PC-3 (cell line): ENCODE measurements around the gene BCAS3. TPM values are rescaled to one million over a fixed set of nuclear protein-coding genes. Genes with fewer than 3 reads are reported as not detected.

Source experiments
- ATAC-seq: fragments of 200-7000 bp; cut with Tn5 transposase; 2 replicates; pipeline ENCODE4 v1.9.1; 2020; ENCODE audit warnings: mild to moderate bottlenecking, moderate library complexity
- BruUV-seq: library from RNA; stranded (reverse); fragments of 400-500 nt; replicated peaks from 2 replicates; lab custom pipeline; 2021; lab: Mats Ljungman, UMichigan
- CTCF ChIA-PET: fragments of 300-600 bp; sonication (Branson Sonifier 250); formaldehyde crosslinking; loops from one replicate; lab custom pipeline; 2022; ENCODE audit warnings: antibody characterized with exemption; lab: Charles Lee
- POLR2A ChIA-PET: fragments of 300-600 bp; sonication (Branson Sonifier 250); formaldehyde crosslinking; loops from one replicate; lab custom pipeline; 2022; ENCODE audit warnings: antibody characterized with exemption; ENCODE audit not compliant: unreplicated experiment; lab: Charles Lee
- DNase-seq: peaks from one replicate; pipeline ENCODE4 v3.0.0-alpha.2; 2015
- H2AFZ ChIP-seq: fragments of 300-600 bp; sonication (generic); 2 replicates; pipeline ENCODE4 v1.6.0; 2016; ENCODE audit warnings: antibody characterized with exemption, low read length
- H3F3A ChIP-seq: fragments of 300-600 bp; sonication (generic); one replicate; pipeline ENCODE4 v1.6.0; 2017; ENCODE audit warnings: antibody characterized with exemption, low read length, control low read depth, mild to moderate bottlenecking; ENCODE audit not compliant: unreplicated experiment
- H3K27ac ChIP-seq: fragments of 300-600 bp; sonication (generic); 2 replicates; pipeline ENCODE4 v1.5.1; 2016; ENCODE audit warnings: mild to moderate bottlenecking, low read length
- H3K27me3 ChIP-seq: fragments of 300-600 bp; sonication (generic); 2 replicates; pipeline ENCODE4 v1.6.1; 2016; ENCODE audit warnings: low read length, mixed read lengths
- H3K36me3 ChIP-seq: fragments of 300-600 bp; sonication (generic); 2 replicates; pipeline ENCODE4 v1.6.1; 2016; ENCODE audit warnings: low read depth, mixed run types, low read length, mixed read lengths
- H3K4me1 ChIP-seq: fragments of 300-600 bp; sonication (generic); 2 replicates; pipeline ENCODE4 v1.5.1; 2016; ENCODE audit warnings: low read length; ENCODE audit not compliant: insufficient read depth
- H3K4me2 ChIP-seq: fragments of 300-600 bp; sonication (generic); 2 replicates; pipeline ENCODE4 v1.6.0; 2016; ENCODE audit warnings: low read length
- H3K4me3 ChIP-seq: fragments of 300-600 bp; sonication (generic); 2 replicates; pipeline ENCODE4 v1.5.1; 2016; ENCODE audit warnings: mild to moderate bottlenecking, low read length, mixed read lengths
- H3K79me2 ChIP-seq: fragments of 300-600 bp; sonication (generic); 2 replicates; pipeline ENCODE4 v1.6.1; 2017; ENCODE audit warnings: low read length, mixed read lengths
- H3K9ac ChIP-seq: fragments of 300-600 bp; sonication (generic); 2 replicates; pipeline ENCODE4 v1.6.0; 2016; ENCODE audit warnings: mild to moderate bottlenecking, low read length
- H3K9me2 ChIP-seq: fragments of 300-600 bp; sonication (generic); replicated peaks from 2 replicates; pipeline ENCODE4 v1.6.1; 2016; ENCODE audit warnings: mixed run types, low read length, mixed read lengths
- H3K9me3 ChIP-seq: fragments of 300-600 bp; sonication (generic); 2 replicates; pipeline ENCODE4 v1.6.1; 2016; ENCODE audit warnings: low read length, mixed read lengths
- H4K20me1 ChIP-seq: fragments of 300-600 bp; sonication (generic); 2 replicates; pipeline ENCODE4 v1.6.1; 2016; ENCODE audit warnings: low read length, mixed read lengths
- CTCF ChIP-seq: fragments of 300-600 bp; sonication (generic); conservative IDR thresholded peaks from 2 replicates; pipeline ENCODE4 v1.5.1; 2017; ENCODE audit warnings: antibody characterized with exemption, low read depth, mild to moderate bottlenecking, low read length
- EZH2 ChIP-seq: fragments of 300-600 bp; sonication (generic); IDR thresholded peaks from one replicate; pipeline ENCODE4 v1.6.1; 2017; ENCODE audit warnings: antibody characterized with exemption, mild to moderate bottlenecking, low read length; ENCODE audit not compliant: unreplicated experiment
- EZH2phosphoT487 ChIP-seq: fragments of 300-600 bp; sonication (generic); IDR thresholded peaks from 2 replicates; pipeline ENCODE4 v1.6.1; 2018; ENCODE audit warnings: mild to moderate bottlenecking, antibody characterized with exemption, low read length, borderline replicate concordance
- intact Hi-C: fragments of 100-400 bp; cut with micrococcal nuclease; formaldehyde crosslinking; loops from 2 replicates; pipeline ENCODE4 v1.9.0; 2023
- total RNA-seq: library from RNA; depleted of rRNA; stranded (reverse); fragments of >200 nt; gene quantifications from 2 replicates; pipeline ENCODE4 v1.2.3, GENCODE V29; 2014

Gene BCAS3
- total RNA-seq, 1 experiment from 2014 or later = 25.9 TPM

GRCh38 chr17:61053469-61053868 is 375.8 kb downstream of the BCAS3 start:
- no peak overlapping the region for H3K9ac ChIP-seq
- H3F3A ChIP-seq = no peaks in the 10 kb centered on the region
- no peaks in the 10 kb centered on the region for H3K27me3 ChIP-seq
- H2AFZ ChIP-seq = no peak overlapping the region
- BruUV-seq = no TSS peak
- DNase-seq (peak; percentile 36), ATAC-seq (peak; percentile 97)
- no peaks in the 10 kb centered on the region for H3K9me2 ChIP-seq
- CTCF ChIA-PET = interaction anchor here (0.7 kb wide), 1 partner anchor 89 kb away, joined by 4 read pairs; no protein-coding TSS in a partner anchor
- no peak overlapping the region for H3K27ac ChIP-seq
- no peaks in the 10 kb centered on the region for H3K36me3 ChIP-seq
- H3K4me1 ChIP-seq = 0 out of 2 replicates have a peak, but pooled peaks cover 6% of the 10 kb centered on the region
- TF ChIP-seq EZH2 (no peak), EZH2phosphoT487 (no peak), CTCF (no peak)
- H3K4me2 ChIP-seq = no peak overlapping the region
- H3K79me2 ChIP-seq = no peaks in the 10 kb centered on the region
- POLR2A ChIA-PET = interaction anchor here (0.6 kb wide), 1 partner anchor 81 kb away, joined by 5 read pairs; no protein-coding TSS in a partner anchor
- intact Hi-C loops = no loop called here
- no peak overlapping the region for H3K4me3 ChIP-seq
- no peaks in the 10 kb centered on the region for H4K20me1 ChIP-seq
- no peaks in the 10 kb centered on the region for H3K9me3 ChIP-seq

DNA sequence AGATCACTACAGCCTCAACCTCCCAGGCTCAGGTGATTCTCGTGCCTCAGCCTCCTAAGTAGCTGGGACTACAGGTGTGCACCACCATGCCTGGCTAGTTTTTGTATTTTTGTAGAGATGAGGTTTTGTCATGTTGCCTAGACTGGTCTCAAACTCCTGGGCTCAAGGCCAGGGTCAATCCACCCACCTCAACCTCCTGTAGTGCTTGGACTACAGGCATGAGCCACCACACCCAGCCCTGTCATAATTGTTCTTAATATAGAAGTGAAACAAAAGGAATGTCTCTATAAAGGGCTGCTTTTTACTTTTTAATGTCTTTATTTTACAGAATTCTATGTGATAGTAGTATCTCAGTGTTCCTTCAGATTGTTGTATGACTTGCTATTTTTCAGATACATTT is 376.8 kb downstream of the BCAS3 start:
- ATAC-seq (peak; percentile 21; the same call in 1 of the 2 replicates), DNase-seq (no peak)
- no TSS peak for BruUV-seq
- ChIA-PET POLR2A (no interaction called here), CTCF (no interaction called here)
- Histone ChIP-seq H4K20me1 (no peaks in the 10 kb centered on the region), H3K9me2 (no peaks in the 10 kb centered on the region), H3K4me2 (no peak overlapping the region), H3K79me2 (no peaks in the 10 kb centered on the region), H3K27me3 (no peaks in the 10 kb centered on the region), H2AFZ (no peak overlapping the region), H3K27ac (no peak overlapping the region), H3F3A (no peaks in the 10 kb centered on the region), H3K9me3 (no peaks in the 10 kb centered on the region), H3K4me1 (0 out of 2 replicates have a peak, but pooled peaks cover 6% of the 10 kb centered on the region), H3K4me3 (no peak overlapping the region), H3K9ac (no peak overlapping the region), H3K36me3 (no peaks in the 10 kb centered on the region)
- no peak for TF ChIP-seq EZH2phosphoT487
- no peak for TF ChIP-seq EZH2
- no peak for TF ChIP-seq CTCF
- intact Hi-C loops = no loop called here

GRCh38 chr17:61057257-61057656 is 379.6 kb downstream of the BCAS3 start:
- DNase-seq = no peak
- H3K36me3 ChIP-seq = no peaks in the 10 kb centered on the region
- H3K27me3 ChIP-seq = no peaks in the 10 kb centered on the region
- H3K4me3 ChIP-seq = no peak overlapping the region
- no peak overlapping the region for H3K9ac ChIP-seq
- H3K9me3 ChIP-seq = no peaks in the 10 kb centered on the region
- no peaks in the 10 kb centered on the region for H3F3A ChIP-seq
- ATAC-seq = no peak
- H2AFZ ChIP-seq = no peak overlapping the region
- intact Hi-C loops = no loop called here
- CTCF ChIA-PET = no interaction called here
- TF ChIP-seq EZH2phosphoT487 (no peak), CTCF (no peak), EZH2 (no peak)
- no peak overlapping the region for H3K27ac ChIP-seq
- 0 out of 2 replicates have a peak, but pooled peaks cover 6% of the 10 kb centered on the region for H3K4me1 ChIP-seq
- H3K79me2 ChIP-seq = no peaks in the 10 kb centered on the region
- BruUV-seq = no TSS peak
- no peaks in the 10 kb centered on the region for H3K9me2 ChIP-seq
- no peak overlapping the region for H3K4me2 ChIP-seq
- H4K20me1 ChIP-seq = no peaks in the 10 kb centered on the region
- POLR2A ChIA-PET = no interaction called here
